ENCODE data around the gene BMERB1.
"Not testable (repeated sequence)": the region's sequence is repeated elsewhere in the genome, so short reads cannot be mapped to it uniquely, and the experiment has no call there.

BMERB1 gene

GRCh38 chr16:15598648-15599190 is 164.3 kb downstream of the BMERB1 start:
- no peak for DNase-seq

GRCh38 chr16:15599303-15600070 is 165.1 kb downstream of the BMERB1 start:
- DNase-seq: no peak

GRCh38 chr16:15601212-15601879 is 167.0 kb downstream of the BMERB1 start:
- no peak for DNase-seq

GRCh38 chr16:15602285-15603044 is 168.1 kb downstream of the BMERB1 start:
- DNase-seq: no peak

- DNase-seq: no peak
Observed at GRCh38 chr16:15604460-15605440, 170.4 kb downstream of the BMERB1 start.

- DNase-seq: no peak
Observed at GRCh38 chr16:15605839-15606517, 171.6 kb downstream of the BMERB1 start.

GRCh38 chr16:15606518-15607220 is 172.3 kb downstream of the BMERB1 start:
- DNase-seq: no peak

- not testable (repeated sequence) for DNase-seq
Observed at GRCh38 chr16:15607221-15607699, 172.9 kb downstream of the BMERB1 start.

GRCh38 chr16:15607700-15608396 is 173.5 kb downstream of the BMERB1 start:
- no peak for DNase-seq

GRCh38 chr16:15608398-15609285 is 174.3 kb downstream of the BMERB1 start:
- no peak for DNase-seq

GRCh38 chr16:15609286-15609649 is 174.9 kb downstream of the BMERB1 start:
- DNase-seq: no peak

GRCh38 chr16:15610369-15610871 is 176.0 kb downstream of the BMERB1 start:
- no peak for DNase-seq

- DNase-seq: no peak
Observed at GRCh38 chr16:15611610-15612009, 177.2 kb downstream of the BMERB1 start.

GRCh38 chr16:15613676-15614075 is 179.3 kb downstream of the BMERB1 start:
- no peak for DNase-seq

- no peak for DNase-seq
Observed at GRCh38 chr16:15616012-15616411, 181.6 kb downstream of the BMERB1 start.

- no peak for DNase-seq
Observed at GRCh38 chr16:15616475-15617165, 182.2 kb downstream of the BMERB1 start.

- DNase-seq: no peak
Observed at GRCh38 chr16:15617901-15618300, 183.5 kb downstream of the BMERB1 start.

- DNase-seq: no peak
Observed at GRCh38 chr16:15618392-15618791, 184.0 kb downstream of the BMERB1 start.

Data from stimulated activated naive CD4-positive, alpha-beta T cell treated with Interleukin-2 at 50 U/mL for 16 hours (primary cell).